SK-N-SH (cell line): ENCODE results near the gene SPEM3. TPM values are rescaled to one million over a fixed set of nuclear protein-coding genes. Genes with fewer than 3 reads are reported as not detected.

ENCODE experiments used
- CTCF ChIA-PET: fragments of 300-600, 350-600 bp; formaldehyde crosslinking; extraction: SDS; loops from one replicate; lab custom pipeline; 2021; lab: Yijun Ruan, JAX
- POLR2A ChIA-PET: fragments of 350-600 bp; sonication (Branson Sonifier 250); formaldehyde crosslinking; extraction: SDS; loops from one replicate; lab custom pipeline; 2020; ENCODE audit warnings: antibody characterized with exemption, inconsistent platforms; lab: Yijun Ruan, JAX
- DNase-seq: peaks from one replicate; pipeline ENCODE4 v3.0.0; 2012
- H2AFZ ChIP-seq: fragments of 200-600 bp; sonication (generic); 2 replicates; pipeline ENCODE4 v1.8.1; 2016; ENCODE audit warnings: antibody characterized with exemption, mild to moderate bottlenecking, low read depth
- H3F3A ChIP-seq: fragments of 200-600 bp; sonication (generic); replicated peaks from 2 replicates; pipeline ENCODE3; 2016; ENCODE audit warnings: antibody characterized with exemption, mild to moderate bottlenecking; ENCODE audit not compliant: insufficient read depth
- H3K27ac ChIP-seq, 2 experiments: fragments of 200-500 bp in 1 of 2; fragments of 200-600 bp in 1 of 2; sonication (Bioruptor generic) in 1 of 2; sonication (generic), shearing (Covaris generic) in 1 of 2; 2 replicates each; pipeline versions ENCODE4 v1.5.1 to v1.6.1; 2014 to 2016; ENCODE audit warnings: low read depth in 2 of 2, inconsistent platforms in 1 of 2, low read length in 1 of 2, mild to moderate bottlenecking in 1 of 2, mixed read lengths in 1 of 2
- H3K27me3 ChIP-seq: fragments of 200-600 bp; sonication (generic), shearing (Covaris generic); 2 replicates; pipeline ENCODE4 v1.6.1; 2016; ENCODE audit warnings: mixed run types; ENCODE audit not compliant: insufficient read depth
- H3K36me3 ChIP-seq, 2 experiments: fragments of 200-500 bp in 1 of 2; fragments of 200-600 bp in 1 of 2; sonication (Bioruptor generic) in 1 of 2; sonication (generic) in 1 of 2; replicated peaks in 1 of 2; 2 replicates each; pipeline versions ENCODE3 to v1.5.1; 2014 to 2016; ENCODE audit warnings: low read length in 1 of 2, mild to moderate bottlenecking in 1 of 2; ENCODE audit not compliant: insufficient read depth in 2 of 2, control insufficient read depth in 1 of 2
- H3K4me1 ChIP-seq, 2 experiments: fragments of 200-500 bp in 1 of 2; fragments of 200-600 bp in 1 of 2; sonication (Bioruptor generic) in 1 of 2; sonication (generic), shearing (Covaris generic) in 1 of 2; 2 replicates each; pipeline versions ENCODE4 v1.5.1 to v1.6.1; 2014 to 2016; ENCODE audit warnings: low read depth in 1 of 2, low read length in 1 of 2, mixed run types in 1 of 2; ENCODE audit not compliant: insufficient read depth in 2 of 2, control insufficient read depth in 1 of 2
- H3K4me2 ChIP-seq: fragments of 200-600 bp; sonication (generic), shearing (Covaris generic); 2 replicates; pipeline ENCODE4 v1.6.1; 2017; ENCODE audit warnings: mixed run types
- H3K4me3 ChIP-seq, 2 experiments: fragments of 200-500 bp in 1 of 2; fragments of 200-600 bp in 1 of 2; sonication (Bioruptor generic) in 1 of 2; sonication (generic), shearing (Covaris generic) in 1 of 2; 2 replicates each; pipeline versions ENCODE4 v1.5.1 to v1.8.1; 2014 to 2016; ENCODE audit warnings: low read depth in 2 of 2, inconsistent platforms in 1 of 2, low read length in 1 of 2, mild to moderate bottlenecking in 1 of 2, mixed read lengths in 1 of 2, moderate library complexity in 1 of 2
- H3K79me2 ChIP-seq: fragments of 200-600 bp; sonication (generic); 2 replicates; pipeline ENCODE4 v1.8.1; 2017; ENCODE audit warnings: mild to moderate bottlenecking; ENCODE audit not compliant: insufficient read depth
- H3K9ac ChIP-seq: fragments of 200-600 bp; sonication (generic); 2 replicates; pipeline ENCODE4 v1.6.1; 2017; ENCODE audit warnings: mixed run types
- H3K9me2 ChIP-seq: fragments of 200-600 bp; sonication (generic); 2 replicates; pipeline ENCODE4 v1.6.1; 2017; ENCODE audit warnings: mixed run types
- H3K9me3 ChIP-seq: fragments of 200-600 bp; sonication (generic); 2 replicates; pipeline ENCODE4 v1.6.1; 2017; ENCODE audit warnings: mixed run types, mild to moderate bottlenecking, moderate library complexity
- H4K20me1 ChIP-seq: fragments of 200-600 bp; sonication (generic); 2 replicates; pipeline ENCODE4 v1.6.1; 2017; ENCODE audit warnings: mild to moderate bottlenecking, mixed run types; ENCODE audit not compliant: insufficient read depth
- EP300 ChIP-seq, 2 experiments: IDR thresholded peaks; 2 replicates each; pipeline versions ENCODE4 v1.4.0 to v1.6.1; 2012; ENCODE audit warnings: borderline replicate concordance in 1 of 2, low read depth in 1 of 2, low read length in 1 of 2
- EZH2phosphoT487 ChIP-seq: fragments of 200-600 bp; sonication (generic); IDR thresholded peaks from 2 replicates; pipeline ENCODE4 v1.6.1; 2017; ENCODE audit warnings: low read depth, mixed run types, mild to moderate bottlenecking, antibody characterized with exemption, moderate library complexity, borderline replicate concordance
- FOSL2 ChIP-seq: IDR thresholded peaks from 2 replicates; pipeline ENCODE4 v1.4.0; 2012; ENCODE audit warnings: low read depth, mild to moderate bottlenecking, moderate library complexity, borderline replicate concordance
- FOXM1 ChIP-seq: IDR thresholded peaks from 2 replicates; pipeline ENCODE4 v1.4.0; 2012; ENCODE audit warnings: low read depth, mild to moderate bottlenecking
- GABPA ChIP-seq: IDR thresholded peaks from 2 replicates; pipeline ENCODE4 v1.4.0; 2012; ENCODE audit warnings: low read depth, mild to moderate bottlenecking
- GATA2 ChIP-seq: sonication (generic); formaldehyde crosslinking; IDR thresholded peaks from 2 replicates; pipeline ENCODE4 v1.5.0; 2020; ENCODE audit warnings: mild to moderate bottlenecking, missing genetic modification reagents
- JUND ChIP-seq: IDR thresholded peaks from 2 replicates; pipeline ENCODE4 v1.4.0; 2012
- NRF1 ChIP-seq: IDR thresholded peaks from 2 replicates; pipeline ENCODE4 v1.6.1; 2012; ENCODE audit warnings: low read depth, mild to moderate bottlenecking, low read length
- PBX3 ChIP-seq: IDR thresholded peaks from 2 replicates; pipeline ENCODE4; 2012
- RAD21 ChIP-seq: IDR thresholded peaks from 2 replicates; pipeline ENCODE4 v1.6.1; 2012; ENCODE audit warnings: mild to moderate bottlenecking, low read length
- REST ChIP-seq: IDR thresholded peaks from 2 replicates; pipeline ENCODE4 v1.6.1; 2012; ENCODE audit warnings: mild to moderate bottlenecking, low read depth, low read length, moderate library complexity
- RXRA ChIP-seq: IDR thresholded peaks from 2 replicates; pipeline ENCODE4 v1.4.0; 2012; ENCODE audit warnings: low read depth, mild to moderate bottlenecking, borderline replicate concordance
- TCF12 ChIP-seq: IDR thresholded peaks from 2 replicates; pipeline ENCODE4 v1.4.0; 2012
- TEAD4 ChIP-seq: IDR thresholded peaks from 2 replicates; pipeline ENCODE4 v1.4.0; 2012; ENCODE audit warnings: mild to moderate bottlenecking, borderline replicate concordance; ENCODE audit not compliant: insufficient read depth
- USF2 ChIP-seq: fragments of 150-350 bp; IDR thresholded peaks from 2 replicates; pipeline ENCODE4 v1.6.1; 2017; ENCODE audit warnings: antibody characterized with exemption, low read length, low read depth, borderline replicate concordance
- YY1 ChIP-seq: IDR thresholded peaks from 2 replicates; pipeline ENCODE4 v1.4.0; 2012; ENCODE audit warnings: low read depth, mild to moderate bottlenecking
- WGBS: methylation state at CpG from one replicate; pipeline ENCODE4 v1.1.6; 2017; ENCODE audit warnings: low lambda C conversion rate; 5-methylcytosine and 5-hydroxymethylcytosine counted together
- polyA plus RNA-seq, 3 experiments: library from polyadenylated mRNA; depleted of rRNA; stranded (reverse); fragments of >200 nt; gene quantifications; 2 replicates each; pipeline ENCODE4 v1.2.3, GENCODE V29; 2012

Gene SPEM3
- polyA plus RNA-seq, 1 of the 3 experiments (the other 2 are of a cell fraction), result not detected

- H3K4me1 ChIP-seq, result peaks cover 5 to 7% of the 10 kb centered on the region in 2 experiments; a peak in 2 of 4 replicates
- POLR2A ChIA-PET, result no interaction called here
- no peaks in the 10 kb centered on the region for H3K36me3 ChIP-seq
- H3F3A ChIP-seq, result peaks cover 9% of the 10 kb centered on the region
- H3K4me3 ChIP-seq, result no peak overlapping the region
- CTCF ChIA-PET, result interaction anchor here (1.6 kb wide), 1 partner anchor 11 kb away, joined by 3 read pairs; no protein-coding TSS in a partner anchor
- no peaks in the 10 kb centered on the region for H4K20me1 ChIP-seq
- DNase-seq, result no peak
- TF ChIP-seq YY1, result no peak
- TF ChIP-seq RAD21, result no peak
- no peak for TF ChIP-seq FOSL2
- TF ChIP-seq USF2, result no peak
- TF ChIP-seq PBX3, result no peak
- no peak for TF ChIP-seq TCF12
- no peak for TF ChIP-seq EZH2phosphoT487
- TF ChIP-seq GABPA, result no peak
- no peak for TF ChIP-seq GATA2 (CRISPR knock-in tag)
- no peak for TF ChIP-seq JUND
- TF ChIP-seq RXRA, result no peak
- no peak for TF ChIP-seq EP300 (IDR thresholded peaks at IDR 0.05; ENCODE audit: borderline replicate concordance in 1 of 2, low read depth in 1 of 2, low read length in 1 of 2)
- no peak for TF ChIP-seq FOXM1
- TF ChIP-seq REST, result no peak
- TF ChIP-seq NRF1, result no peak
- TF ChIP-seq TEAD4, result no peak
- H3K79me2 ChIP-seq, result no peaks in the 10 kb centered on the region
- H2AFZ ChIP-seq, result no peak overlapping the region
- H3K9me2 ChIP-seq, result no peaks in the 10 kb centered on the region
- no peaks in the 10 kb centered on the region for H3K9me3 ChIP-seq
- H3K9ac ChIP-seq, result no peak overlapping the region
- no peak overlapping the region for H3K4me2 ChIP-seq
- H3K27me3 ChIP-seq, result no peaks in the 10 kb centered on the region
- WGBS, result 89% methylated on average over 7 of the region's 7 CpGs
- H3K27ac ChIP-seq, result no peak overlapping the region
These were observed 19.8 kb downstream of the SPEM3 start for GRCh38 chr17:7448461-7448860.
